ENCODE measurements around the gene A2ML1.
"Not testable (repeated sequence)": the region's sequence is repeated elsewhere in the genome, so short reads cannot be mapped to it uniquely, and the experiment has no call there.

The A2ML1 gene

GRCh38 chr12:8911606-8912268, 89.3 kb downstream of the A2ML1 start:
- DNase-seq, result no peak

DNA sequence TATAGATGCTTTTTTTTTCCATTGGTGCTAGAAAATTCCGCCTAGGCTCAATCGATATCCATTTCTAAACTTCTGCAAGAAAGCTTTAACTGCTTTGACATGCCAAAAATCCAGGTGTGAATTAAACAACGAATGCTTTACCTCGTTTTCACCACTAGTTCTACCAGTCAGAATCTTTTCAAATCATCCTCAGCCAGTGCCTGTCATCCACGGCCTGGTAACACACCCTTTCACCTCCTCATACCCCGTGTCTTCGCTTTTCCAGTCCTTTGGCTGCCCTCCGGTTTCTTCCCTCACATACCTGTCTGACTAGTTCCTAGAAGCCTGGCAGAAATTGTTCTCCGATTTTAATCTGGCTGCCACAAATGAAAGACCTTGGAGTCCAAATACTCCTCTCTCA, 90.5 kb downstream of the A2ML1 start:
- peak; percentile 4 for DNase-seq

DNA sequence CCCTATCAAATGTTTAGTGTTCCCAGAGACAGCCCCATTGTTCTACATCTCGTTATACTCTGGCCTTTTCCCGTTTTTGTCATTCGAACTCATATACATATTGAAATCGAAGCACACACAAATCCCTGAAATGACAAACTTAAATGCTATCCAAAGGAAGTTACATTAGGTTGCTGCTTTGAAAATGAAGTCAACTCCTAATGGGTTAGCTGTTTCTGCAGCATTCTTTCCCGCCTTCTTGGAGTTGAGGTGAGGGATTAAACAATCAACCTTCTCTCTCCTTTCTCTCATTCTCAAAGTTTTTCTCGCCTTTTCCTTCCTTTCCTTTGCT, 91.2 kb downstream of the A2ML1 start:
- DNase-seq, result no peak

DNA sequence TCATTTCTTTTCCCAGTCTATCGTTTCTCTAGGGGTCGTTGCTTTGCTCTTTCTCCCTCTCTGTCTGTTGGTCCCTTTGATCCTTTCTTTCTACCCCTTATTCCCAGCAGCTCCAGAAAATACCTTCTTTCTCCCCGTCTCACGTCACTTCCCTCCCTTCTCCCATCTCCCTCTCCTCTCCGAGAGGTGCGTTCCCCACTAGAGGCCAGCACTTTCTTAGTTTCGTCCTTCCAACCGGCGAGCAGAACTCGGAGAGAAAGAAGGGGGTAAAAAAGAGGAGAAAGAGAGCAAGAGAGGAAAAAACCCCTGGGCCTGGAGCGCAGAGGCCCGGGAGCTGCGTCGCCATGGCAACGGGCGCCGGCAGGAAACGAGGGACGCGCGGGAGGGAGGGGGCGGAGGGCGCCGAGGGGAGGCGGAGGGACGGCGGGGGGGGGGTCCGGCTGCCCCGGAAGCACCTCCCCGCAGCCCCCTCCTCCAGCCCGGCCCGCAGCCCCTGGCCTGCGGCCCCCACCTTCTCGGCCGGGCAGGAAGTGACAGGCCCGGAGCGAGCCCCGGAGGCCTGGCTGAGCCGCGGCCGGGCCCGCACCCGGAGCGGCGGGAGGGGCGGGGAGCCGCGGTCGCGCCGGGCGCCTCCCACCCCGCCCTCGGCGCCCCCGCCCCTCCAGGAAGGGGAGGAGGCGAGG, 91.8 kb downstream of the A2ML1 start, which contains the start of gene PHC1:
Gene PHC1, plus strand, starts transcription at position 477 of the 683 bp plus-strand sequence. CDS start 3,169 bp downstream, outside the sequence.
- DNase-seq, result peak; percentile 84

DNA sequence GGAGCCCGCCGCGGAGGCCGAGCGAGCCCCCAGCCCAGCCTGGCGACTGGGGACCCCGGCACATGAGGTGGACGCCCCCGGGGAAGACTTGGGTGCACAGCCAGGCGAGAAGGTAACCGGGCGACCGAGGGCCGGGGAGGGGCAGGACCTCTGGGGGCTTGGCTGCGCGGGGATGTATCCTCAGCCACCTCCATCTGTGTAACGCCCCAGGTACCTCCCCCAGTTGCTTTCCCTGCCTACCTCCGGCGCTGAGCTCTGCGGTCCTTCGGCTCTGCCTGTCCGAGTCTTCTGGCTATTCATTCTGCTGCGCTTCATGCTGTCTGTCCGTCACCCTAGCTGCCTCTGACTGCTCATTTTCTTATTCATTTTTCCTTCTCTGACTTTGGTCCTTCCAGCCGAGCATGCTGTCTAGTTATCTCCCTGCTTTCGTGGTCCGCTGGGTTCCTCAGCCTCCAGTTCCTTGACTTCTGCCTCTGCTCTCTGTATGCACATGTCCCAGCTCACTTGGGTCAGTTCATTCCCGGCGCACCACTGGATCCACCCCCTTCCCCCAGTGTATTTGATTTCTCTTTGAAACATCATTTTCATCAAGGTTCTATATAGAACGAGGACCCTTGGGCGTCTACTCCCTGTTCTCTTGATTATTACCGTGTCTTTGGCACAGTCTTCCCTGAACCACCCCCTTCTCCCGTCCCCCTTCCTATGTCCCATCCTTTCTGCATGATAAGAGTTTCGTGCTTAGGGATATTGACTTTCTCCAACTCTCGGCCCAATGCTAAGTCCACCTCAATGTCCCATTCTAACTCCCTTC, 92.5 kb downstream of the A2ML1 start:
- peak; percentile 42 for DNase-seq

DNA sequence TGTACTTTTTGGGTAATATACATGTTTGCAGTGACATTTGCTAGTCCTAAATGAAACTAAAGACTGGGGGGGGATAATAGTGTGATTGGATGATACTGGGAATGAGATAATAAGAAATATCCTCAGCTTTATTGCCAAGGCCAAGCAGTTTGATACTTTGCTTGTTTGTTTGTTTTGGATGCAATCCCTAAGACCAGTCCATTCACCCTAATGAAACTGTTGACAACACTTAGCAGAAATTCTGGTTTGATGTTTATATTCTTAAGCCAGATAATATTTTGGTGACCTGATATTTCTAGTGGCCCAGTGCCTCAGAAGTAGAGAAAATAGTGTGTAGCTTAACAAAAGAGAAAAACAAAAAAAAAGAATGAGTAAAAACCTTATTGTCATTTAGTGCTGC, 93.7 kb downstream of the A2ML1 start:
- no peak for DNase-seq

DNA sequence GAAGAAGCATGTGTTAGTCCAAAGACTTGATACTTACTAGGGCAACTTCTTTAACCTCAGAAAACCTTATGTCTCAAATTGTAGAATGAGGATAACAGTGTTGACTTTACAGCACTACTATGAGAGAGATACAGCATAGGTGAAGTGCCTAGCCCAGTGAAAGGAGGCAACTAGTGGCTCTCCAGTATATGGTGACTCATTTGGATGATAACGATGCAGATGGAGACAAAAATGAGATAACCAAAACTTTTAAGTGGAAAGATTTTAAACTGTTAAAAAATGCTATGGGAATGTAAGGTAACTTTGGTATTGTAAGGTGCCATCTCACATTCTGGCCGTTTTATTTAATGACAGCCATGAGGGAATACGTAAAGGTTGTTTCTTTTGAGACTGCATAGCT, 94.6 kb downstream of the A2ML1 start:
- no peak for DNase-seq

GRCh38 chr12:8917751-8918150, 95.3 kb downstream of the A2ML1 start:
- DNase-seq, result no peak

GRCh38 chr12:8919643-8920042, 97.2 kb downstream of the A2ML1 start:
- DNase-seq, result not testable (repeated sequence)

DNA sequence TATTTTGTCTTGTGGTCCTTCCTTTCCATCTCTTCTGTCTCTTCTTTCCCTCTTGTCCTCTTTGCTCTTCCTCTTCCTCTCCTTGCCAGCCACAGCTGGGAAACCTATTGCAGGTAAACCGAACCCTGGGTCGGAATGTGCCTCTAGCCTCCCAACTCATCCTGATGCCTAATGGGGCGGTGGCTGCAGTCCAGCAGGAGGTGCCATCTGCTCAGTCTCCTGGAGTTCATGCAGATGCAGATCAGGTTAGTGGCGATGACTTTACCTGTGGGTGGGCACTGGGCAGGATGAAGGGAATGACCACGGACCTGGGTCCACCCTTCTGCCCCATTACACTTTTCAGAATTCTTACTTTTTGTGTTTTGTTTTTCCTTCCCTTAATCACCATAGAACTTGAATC, 100.1 kb downstream of the A2ML1 start:
- no peak for DNase-seq
